NB4 (cell line): ENCODE measurements around the gene ABCG2.
"Not testable (repeated sequence)": the region's sequence is repeated elsewhere in the genome, so short reads cannot be mapped to it uniquely, and the experiment has no call there.

Experiments used
- DNase-seq: peaks from one replicate; pipeline ENCODE4 v3.0.0; 2010; ENCODE audit warnings: low read depth
- H3K4me3 ChIP-seq: one replicate; pipeline ENCODE4 v1.5.1; 2011; ENCODE audit warnings: mild to moderate bottlenecking, low read depth, low read length, moderate library complexity
- MYC ChIP-seq: IDR thresholded peaks from 2 replicates; pipeline ENCODE4 v1.6.1; 2011; ENCODE audit warnings: low read depth, low read length
- POLR2A ChIP-seq: IDR thresholded peaks from 2 replicates; pipeline ENCODE4 v1.6.1; 2011; ENCODE audit warnings: mild to moderate bottlenecking; ENCODE audit not compliant: insufficient read length; ENCODE audit errors: extremely low read depth
- TF ChIP-seq, protein P1 (sequence below): IDR thresholded peaks from one replicate; pipeline ENCODE4 v1.5.1; 2012; ENCODE audit warnings: low read depth, low read length
- TF ChIP-seq, protein P2 (sequence below): IDR thresholded peaks from 2 replicates; pipeline ENCODE4 v1.6.1; 2011; ENCODE audit warnings: low read depth, low read length

ABCG2 gene

DNA sequence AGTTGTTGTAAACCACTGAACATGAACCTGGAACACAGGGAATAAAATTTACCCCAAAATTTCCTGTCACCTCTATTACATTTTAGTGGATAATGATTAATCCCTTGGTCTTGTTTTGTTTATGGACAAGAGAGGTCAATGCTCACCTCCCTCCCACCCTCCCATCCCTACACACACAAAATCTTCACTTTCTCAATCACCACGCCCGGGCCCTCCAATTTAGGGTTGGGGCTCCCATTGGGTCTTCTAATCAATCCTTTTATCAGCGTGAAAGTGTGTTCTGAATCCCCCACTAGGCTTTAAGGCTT, 23.1 kb downstream of the ABCG2 start:
- DNase-seq: no peak
- TF ChIP-seq, protein P1, sequence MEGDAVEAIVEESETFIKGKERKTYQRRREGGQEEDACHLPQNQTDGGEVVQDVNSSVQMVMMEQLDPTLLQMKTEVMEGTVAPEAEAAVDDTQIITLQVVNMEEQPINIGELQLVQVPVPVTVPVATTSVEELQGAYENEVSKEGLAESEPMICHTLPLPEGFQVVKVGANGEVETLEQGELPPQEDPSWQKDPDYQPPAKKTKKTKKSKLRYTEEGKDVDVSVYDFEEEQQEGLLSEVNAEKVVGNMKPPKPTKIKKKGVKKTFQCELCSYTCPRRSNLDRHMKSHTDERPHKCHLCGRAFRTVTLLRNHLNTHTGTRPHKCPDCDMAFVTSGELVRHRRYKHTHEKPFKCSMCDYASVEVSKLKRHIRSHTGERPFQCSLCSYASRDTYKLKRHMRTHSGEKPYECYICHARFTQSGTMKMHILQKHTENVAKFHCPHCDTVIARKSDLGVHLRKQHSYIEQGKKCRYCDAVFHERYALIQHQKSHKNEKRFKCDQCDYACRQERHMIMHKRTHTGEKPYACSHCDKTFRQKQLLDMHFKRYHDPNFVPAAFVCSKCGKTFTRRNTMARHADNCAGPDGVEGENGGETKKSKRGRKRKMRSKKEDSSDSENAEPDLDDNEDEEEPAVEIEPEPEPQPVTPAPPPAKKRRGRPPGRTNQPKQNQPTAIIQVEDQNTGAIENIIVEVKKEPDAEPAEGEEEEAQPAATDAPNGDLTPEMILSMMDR: no peak
- TF ChIP-seq, protein P2, sequence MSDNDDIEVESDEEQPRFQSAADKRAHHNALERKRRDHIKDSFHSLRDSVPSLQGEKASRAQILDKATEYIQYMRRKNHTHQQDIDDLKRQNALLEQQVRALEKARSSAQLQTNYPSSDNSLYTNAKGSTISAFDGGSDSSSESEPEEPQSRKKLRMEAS: no peak
- TF ChIP-seq POLR2A (no peak), MYC (no peak)
- H3K4me3 ChIP-seq: no peak overlapping the region

DNA sequence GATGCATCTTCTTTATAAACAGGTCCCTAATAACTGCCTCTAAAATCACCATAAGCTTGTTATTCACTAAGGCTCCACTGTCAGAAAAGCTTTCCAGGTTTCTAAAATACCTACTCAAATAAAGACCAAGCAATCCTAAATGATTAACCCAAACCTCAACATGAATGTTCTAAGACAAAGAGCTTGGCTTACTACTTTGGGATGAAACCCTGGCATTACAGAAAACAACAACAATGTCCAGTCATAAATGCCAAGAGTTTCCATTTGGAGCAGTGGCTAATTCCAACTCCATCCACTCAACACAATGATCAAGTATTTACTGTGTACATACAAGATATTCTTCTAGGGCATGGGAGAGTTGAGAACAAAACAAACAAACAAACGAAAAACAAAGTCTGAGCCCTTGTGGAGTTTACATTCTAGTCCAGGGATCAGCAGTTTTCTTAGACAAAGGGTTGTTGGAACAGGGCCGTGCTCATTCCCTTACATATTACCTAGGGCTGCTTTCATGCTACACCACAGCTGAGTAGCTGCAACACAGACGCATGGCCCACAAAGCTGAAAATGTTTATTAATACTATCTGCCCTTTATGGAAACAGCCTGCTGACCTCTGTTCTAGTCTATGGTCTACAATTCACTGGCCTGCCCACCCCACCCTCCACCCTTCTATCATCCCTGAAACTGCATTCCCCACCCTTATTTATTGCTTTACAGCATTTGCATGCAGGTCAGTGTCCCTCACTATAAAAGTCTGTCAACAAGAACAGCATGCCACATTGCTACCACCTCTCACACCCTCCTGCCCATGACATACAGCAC, 23.7 kb downstream of the ABCG2 start:
- TF ChIP-seq, protein P1: no peak
- no peak for TF ChIP-seq POLR2A
- TF ChIP-seq MYC: no peak
- TF ChIP-seq, protein P2: no peak
- no peak for DNase-seq
- H3K4me3 ChIP-seq: no peak overlapping the region

DNA sequence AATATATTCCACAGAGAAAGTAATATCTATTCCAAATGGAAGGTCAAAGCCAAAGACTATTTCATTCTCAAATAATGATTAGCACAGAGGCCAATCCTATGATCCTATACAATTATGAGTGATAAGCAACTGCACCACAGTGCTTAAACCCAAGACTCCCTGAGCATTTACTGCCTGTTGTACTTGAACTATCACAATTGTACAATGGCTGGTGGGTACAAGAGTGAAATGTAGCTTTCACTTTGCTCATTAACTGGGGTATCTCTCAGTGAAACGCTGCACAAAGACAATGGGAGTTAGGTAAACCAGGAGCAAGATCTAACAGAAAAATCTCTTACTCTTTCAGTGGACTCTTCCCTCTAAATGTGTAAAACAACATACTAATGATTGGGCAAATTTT, 24.3 kb downstream of the ABCG2 start:
- DNase-seq: no peak
- TF ChIP-seq, protein P1: no peak
- TF ChIP-seq MYC (no peak), POLR2A (no peak)
- TF ChIP-seq, protein P2: no peak
- no peak overlapping the region for H3K4me3 ChIP-seq

DNA sequence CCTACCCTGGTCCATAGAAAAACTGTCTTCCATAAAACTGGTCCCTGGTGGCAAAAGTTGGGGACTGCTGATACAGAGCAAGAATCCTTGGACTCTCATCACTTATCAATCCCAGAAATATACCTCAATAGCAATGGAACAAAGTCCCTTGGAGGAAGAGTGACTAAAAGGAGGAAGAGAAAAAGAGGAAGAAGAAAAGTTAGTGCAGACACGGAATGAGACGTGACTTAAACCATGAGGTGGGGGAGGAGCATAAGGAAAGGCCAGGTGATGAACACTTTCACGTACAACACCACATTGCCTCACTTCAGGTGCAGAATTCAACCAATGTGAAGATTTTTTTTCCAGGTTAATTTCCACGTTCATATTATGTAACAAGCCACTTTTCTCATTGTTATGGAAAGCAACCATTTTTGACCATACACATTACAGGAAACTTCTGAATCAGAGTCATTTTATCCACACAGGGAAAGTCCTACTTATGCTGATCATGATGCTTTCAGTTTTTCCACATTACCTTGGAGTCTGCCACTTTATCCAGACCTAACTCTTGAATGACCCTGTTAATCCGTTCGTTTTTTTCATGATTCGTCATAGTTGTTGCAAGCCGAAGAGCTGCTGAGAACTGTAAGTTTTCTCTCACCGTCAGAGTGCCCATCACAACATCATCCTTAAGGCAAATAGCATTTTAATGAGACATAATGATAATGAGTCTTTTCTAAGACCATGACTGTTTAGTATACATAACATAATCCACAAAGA, 27.7 kb downstream of the ABCG2 start:
- TF ChIP-seq POLR2A: no peak
- no peak for TF ChIP-seq MYC
- TF ChIP-seq, protein P1: no peak
- TF ChIP-seq, protein P2: no peak
- peak; percentile 21 for DNase-seq
- no peak overlapping the region for H3K4me3 ChIP-seq

DNA sequence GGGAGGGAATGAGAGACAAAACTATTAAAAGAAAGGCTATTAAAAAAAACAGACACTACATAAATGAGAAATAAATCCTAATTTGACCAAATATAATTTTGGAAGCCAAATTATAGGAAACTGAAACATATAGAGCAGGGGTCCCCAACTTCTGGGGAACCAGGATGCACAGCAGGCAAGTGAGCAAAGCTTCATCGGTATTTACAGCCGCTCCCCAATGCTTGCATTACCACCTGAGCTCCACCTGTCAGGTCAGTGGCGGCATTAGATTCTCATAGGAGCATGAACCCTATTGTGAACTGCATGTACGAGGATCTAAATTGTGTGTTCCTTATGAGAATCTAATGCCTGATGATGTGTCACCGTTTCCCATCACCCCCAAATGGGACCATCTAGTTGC, 28.4 kb downstream of the ABCG2 start:
- H3K4me3 ChIP-seq: no peak overlapping the region
- DNase-seq: no peak
- no peak for TF ChIP-seq POLR2A
- TF ChIP-seq, protein P2: no peak
- no peak for TF ChIP-seq MYC
- TF ChIP-seq, protein P1: no peak

DNA sequence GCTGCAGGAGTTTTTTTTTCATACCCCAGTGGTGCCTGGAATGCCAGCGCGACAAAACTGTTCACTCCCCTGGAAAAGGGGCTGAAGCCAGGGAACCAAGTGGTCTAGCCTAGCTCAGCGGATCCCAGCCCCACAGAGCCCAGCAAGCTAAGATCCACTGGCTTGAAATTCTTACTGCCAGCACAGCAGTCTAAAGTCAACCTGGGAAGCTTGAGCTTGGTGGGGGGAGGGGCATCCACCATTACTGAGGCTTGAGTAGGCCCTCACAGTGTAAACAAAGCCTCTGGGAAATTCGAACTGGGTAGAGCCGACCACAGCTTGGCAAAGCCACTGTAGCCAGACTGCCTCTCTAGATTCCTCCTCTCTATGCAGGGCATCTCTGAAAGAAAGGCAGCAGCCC, 36.2 kb downstream of the ABCG2 start:
- H3K4me3 ChIP-seq, DNase-seq: not testable (repeated sequence)
